Endothelial cell of umbilical vein (primary cell): Measurements from ENCODE around the gene SMIM21. TPM values are rescaled to one million over a fixed set of nuclear protein-coding genes. Genes with fewer than 3 reads are reported as not detected.

ENCODE experiments used
- BruUV-seq: library from RNA; stranded (reverse); fragments of 400-500 nt; replicated peaks from 2 replicates; lab custom pipeline; 2021; lab: Mats Ljungman, UMichigan
- CTCF ChIA-PET: fragments of 300-600, 350-600 bp; sonication (Branson Sonifier 250); formaldehyde crosslinking; loops from one replicate; lab custom pipeline; 2021; ENCODE audit warnings: antibody characterized with exemption, inconsistent platforms; lab: Charles Lee
- POLR2A ChIA-PET: fragments of 300-600, 350-600 bp; sonication (Branson Sonifier 250); formaldehyde crosslinking; loops from one replicate; lab custom pipeline; 2021; ENCODE audit warnings: antibody characterized with exemption, inconsistent platforms; lab: Charles Lee
- DNase-seq: peaks from one replicate; pipeline ENCODE4 v3.0.0-alpha.2; 2011; ENCODE audit warnings: low read depth, low spot score
- FAIRE-seq: peaks from 2 replicates; lab custom pipeline; 2011; peaks lifted over from hg19 to GRCh38; lab: Jason Lieb, UNC
- H2AFZ ChIP-seq: 2 replicates; pipeline ENCODE4 v1.6.0; 2012; ENCODE audit warnings: low read depth, low read length, control low read depth, inconsistent platforms
- H3K27ac ChIP-seq: 2 replicates; pipeline ENCODE4 v1.5.1; 2011; ENCODE audit warnings: low read depth, mild to moderate bottlenecking, control low read depth, low read length, moderate library complexity; ENCODE audit not compliant: insufficient read depth
- H3K27me3 ChIP-seq, 2 experiments: 2 replicates each; pipeline versions ENCODE4 v1.6.0 to v1.6.1; 2011; ENCODE audit warnings: low read length in 2 of 2, mixed read lengths in 1 of 2; ENCODE audit not compliant: control insufficient read depth in 2 of 2, insufficient read depth in 2 of 2
- H3K36me3 ChIP-seq, 2 experiments: 2 replicates in 1 of 2; 3 replicates in 1 of 2; pipeline ENCODE4 v1.5.1; 2011; ENCODE audit warnings: low read length in 2 of 2, mild to moderate bottlenecking in 1 of 2, moderate library complexity in 1 of 2; ENCODE audit not compliant: control insufficient read depth in 2 of 2, insufficient read depth in 2 of 2; ENCODE audit errors: extremely low read depth in 1 of 2
- H3K4me1 ChIP-seq: 3 replicates; pipeline ENCODE4 v1.5.1; 2011; ENCODE audit warnings: mild to moderate bottlenecking, low read length; ENCODE audit not compliant: control insufficient read depth, insufficient read depth; ENCODE audit errors: extremely low read depth
- H3K4me2 ChIP-seq: 2 replicates; pipeline ENCODE4 v1.6.1; 2011; ENCODE audit warnings: low read length, control low read depth, mixed read lengths; ENCODE audit not compliant: insufficient read depth
- H3K4me3 ChIP-seq, 3 experiments: fragments of 200-600 bp in 1 of 3; sonication (generic), shearing (Covaris generic) in 1 of 3; replicated peaks in 1 of 3; 2 replicates each; pipeline ENCODE4 v1.5.1; 2011 to 2016; ENCODE audit warnings: control low read depth in 3 of 3, low read length in 3 of 3, mild to moderate bottlenecking in 2 of 3, inconsistent platforms in 1 of 3, low read depth in 1 of 3, moderate library complexity in 1 of 3; ENCODE audit not compliant: insufficient read depth in 1 of 3
- H3K79me2 ChIP-seq: 2 replicates; pipeline ENCODE4 v1.6.0; 2012; ENCODE audit warnings: low read length, inconsistent platforms; ENCODE audit not compliant: control insufficient read depth, insufficient read depth
- H3K9ac ChIP-seq: replicated peaks from 2 replicates; pipeline ENCODE3; 2011; ENCODE audit warnings: low read length, control low read depth; ENCODE audit not compliant: insufficient read depth; ENCODE audit errors: extremely low read depth
- H3K9me1 ChIP-seq: replicated peaks from 3 replicates; pipeline ENCODE4 v1.6.0; 2011; ENCODE audit warnings: mild to moderate bottlenecking, low read length; ENCODE audit not compliant: control insufficient read depth, insufficient read depth; ENCODE audit errors: extremely low read depth
- H3K9me3 ChIP-seq: replicated peaks from 2 replicates; pipeline ENCODE4 v1.5.1; 2012; ENCODE audit warnings: low read length, inconsistent platforms; ENCODE audit not compliant: control insufficient read depth, insufficient read depth
- H4K20me1 ChIP-seq: replicated peaks from 2 replicates; pipeline ENCODE3; 2011; ENCODE audit warnings: mild to moderate bottlenecking, low read length; ENCODE audit not compliant: control insufficient read depth, insufficient read depth; ENCODE audit errors: extremely low read depth
- CTCF ChIP-seq, 2 donors: IDR thresholded peaks; 1 replicate in 1 of 2; 2 replicates in 1 of 2; pipeline ENCODE4 v1.5.1; 2011; ENCODE audit warnings: low read length in 2 of 2, mild to moderate bottlenecking in 2 of 2, moderate library complexity in 2 of 2, control low read depth in 1 of 2, inconsistent platforms in 1 of 2, low read depth in 1 of 2; ENCODE audit not compliant: insufficient read depth in 1 of 2; ENCODE audit errors: extremely low read depth in 1 of 2
- EZH2 ChIP-seq: IDR thresholded peaks from 2 replicates; pipeline ENCODE4 v1.6.1; 2012; ENCODE audit warnings: borderline replicate concordance, low read depth, mild to moderate bottlenecking, moderate library complexity, low read length, inconsistent platforms; ENCODE audit not compliant: severe bottlenecking
- FOS ChIP-seq: IDR thresholded peaks from 2 replicates; pipeline ENCODE4 v1.6.1; 2011; ENCODE audit warnings: mild to moderate bottlenecking, low read length, moderate library complexity, borderline replicate concordance; ENCODE audit not compliant: insufficient read depth
- GATA2 ChIP-seq: IDR thresholded peaks from 2 replicates; pipeline ENCODE4 v1.7.0; 2011; ENCODE audit warnings: low read depth, mild to moderate bottlenecking, moderate library complexity, mixed read lengths, low read length; ENCODE audit not compliant: insufficient read length, insufficient read depth
- JUN ChIP-seq: IDR thresholded peaks from 2 replicates; pipeline ENCODE4 v1.6.1; 2011; ENCODE audit warnings: borderline replicate concordance, low read depth; ENCODE audit not compliant: insufficient read length, insufficient read depth
- MAX ChIP-seq: IDR thresholded peaks from 2 replicates; pipeline ENCODE4 v1.6.1; 2011; ENCODE audit not compliant: insufficient read depth, insufficient read length
- MYC ChIP-seq: IDR thresholded peaks from one replicate; pipeline ENCODE4 v1.6.1; 2011; ENCODE audit warnings: mild to moderate bottlenecking, low read depth, low read length
- POLR2A ChIP-seq: IDR thresholded peaks from 2 replicates; pipeline ENCODE4 v1.6.1; 2012; ENCODE audit warnings: low read depth, mild to moderate bottlenecking, control low read depth, low read length
- POLR2AphosphoS5 ChIP-seq: IDR thresholded peaks from 2 replicates; pipeline ENCODE4 v1.6.1; 2012; ENCODE audit warnings: low read depth, mild to moderate bottlenecking, control low read depth, low read length, moderate library complexity; ENCODE audit not compliant: insufficient read depth
- dilution Hi-C: fragments of 300-500 bp; cut with MboI; formaldehyde crosslinking; loops from one replicate; pipeline ENCODE4 v1.15.0; 2019; ENCODE audit warnings: low sequenced_read_pairs; ENCODE audit not compliant: extremely low pct_ligation_motif_present
- intact Hi-C: fragments of 100-400 bp; cut with micrococcal nuclease; formaldehyde crosslinking; loops from one replicate; pipeline ENCODE4 v1.10.0; 2022
- polyA plus RNA-seq, 4 experiments: library from polyadenylated mRNA; depleted of rRNA in 3 of 4; stranded (reverse) in 3 of 4; unstranded in 1 of 4; fragments of >200 nt; gene quantifications; 2 replicates each; pipeline versions ENCODE4 v1.2.1 to v1.2.3, GENCODE V29; 2011 to 2012; ENCODE audit warnings: missing spikeins in 1 of 4
- total RNA-seq: library from RNA; stranded (reverse); gene quantifications from 2 replicates; pipeline ENCODE4 v1.2.3, GENCODE V29; 2021

The SMIM21 gene
- total and polyA plus RNA-seq, 2 donors (not counting 3 experiments of a cell fraction or from before 2014, with no cell fraction given): not detected

- no peak overlapping the region for H3K27ac ChIP-seq
- dilution Hi-C loops: no loop called here
- H3K27me3 ChIP-seq: no peaks in the 10 kb centered on the region
- H3K4me2 ChIP-seq: no peak overlapping the region
- intact Hi-C loops: no loop called here
- no peaks in the 10 kb centered on the region for H3K36me3 ChIP-seq
- DNase-seq (no peak), FAIRE-seq (no peak)
- no peak overlapping the region for H3K4me3 ChIP-seq
- BruUV-seq: no TSS peak
- TF ChIP-seq JUN (no peak), POLR2AphosphoS5 (no peak), CTCF (IDR thresholded peaks at IDR 0.05; ENCODE audit: extremely low read depth in 1 of 2, insufficient read depth in 1 of 2, low read depth in 1 of 2, low read length in 2 of 2) (no peak), FOS (no peak), MYC (no peak), MAX (no peak), GATA2 (no peak), POLR2A (no peak), EZH2 (no peak)
- POLR2A ChIA-PET: no interaction called here
- CTCF ChIA-PET: no interaction called here
- no peaks in the 10 kb centered on the region for H4K20me1 ChIP-seq
- no peaks in the 10 kb centered on the region for H3K9me3 ChIP-seq
- H3K9ac ChIP-seq: no peak overlapping the region
- no peaks in the 10 kb centered on the region for H3K79me2 ChIP-seq
- H3K4me1 ChIP-seq: no peaks in the 10 kb centered on the region
- no peaks in the 10 kb centered on the region for H3K9me1 ChIP-seq
- no peak overlapping the region for H2AFZ ChIP-seq
Measured at GRCh38 chr18:75375341-75375740, 52.2 kb downstream of the SMIM21 start.
